Measurements from ENCODE around the gene DBI. TPM values are rescaled to one million over a fixed set of nuclear protein-coding genes. Genes with fewer than 3 reads are reported as not detected.

Gene DBI
- total RNA-seq (135 TPM), polyA plus RNA-seq (ENCODE audit: insufficient read depth, low read depth, low replicate concordance) (1,066 TPM)
- long read RNA-seq, donor 1, transcript DBI-202 (4 exons, 637 nt), result major isoform, 121 of 139 reads
- long read RNA-seq, donor 1, partial matches to known transcripts, result 13 of 139 reads
- long read RNA-seq, donor 1, other reads (novel, unspliced or antisense), result 0 of 139 reads
- long read RNA-seq, donor 2, transcript DBI-202 (4 exons, 637 nt), result major isoform, 191 of 210 reads
- long read RNA-seq, donor 2, partial matches to known transcripts, result 13 of 210 reads
- long read RNA-seq, donor 2, other reads (novel, unspliced or antisense), result 0 of 210 reads
- long read RNA-seq, donor 3, transcript DBI-202 (4 exons, 637 nt), result major isoform, 274 of 307 reads
- long read RNA-seq, donor 3, transcript DBI-204 (5 exons, 576 nt), result minor isoform, 10 of 307 reads
- long read RNA-seq, donor 3, partial matches to known transcripts, result 15 of 307 reads
- long read RNA-seq, donor 3, other reads (novel, unspliced or antisense), result 0 of 307 reads
- long read RNA-seq, donor 4, transcript DBI-202 (4 exons, 637 nt), result major isoform, 163 of 176 reads
- long read RNA-seq, donor 4, partial matches to known transcripts, result 8 of 176 reads
- long read RNA-seq, donor 4, other reads (novel, unspliced or antisense), result 0 of 176 reads
- long read RNA-seq, donor 5, transcript DBI-202 (4 exons, 637 nt), result major isoform, 11 of 12 reads
- long read RNA-seq, donor 5, partial matches to known transcripts, result 0 of 12 reads
- long read RNA-seq, donor 5, other reads (novel, unspliced or antisense), result 0 of 12 reads
- long read RNA-seq, donor 6, transcript DBI-206 (2 exons, 842 nt), result minor isoform, 8 of 421 reads
- long read RNA-seq, donor 6, transcript DBI-207 (2 exons, 784 nt), result minor isoform, 5 of 421 reads
- long read RNA-seq, donor 6, transcript DBI-202 (4 exons, 637 nt), result major isoform, 372 of 421 reads
- long read RNA-seq, donor 6, partial matches to known transcripts, result 31 of 421 reads
- long read RNA-seq, donor 6, other reads (novel, unspliced or antisense), result 0 of 421 reads
- long read RNA-seq, donor 7, transcript DBI-202 (4 exons, 637 nt), result major isoform, 74 of 85 reads
- long read RNA-seq, donor 7, partial matches to known transcripts, result 2 of 85 reads
- long read RNA-seq, donor 7, other reads (novel, unspliced or antisense), result 3 of 85 reads
- long read RNA-seq, donor 8, transcript DBI-202 (4 exons, 637 nt), result major isoform, 152 of 183 reads
- long read RNA-seq, donor 8, partial matches to known transcripts, result 23 of 183 reads
- long read RNA-seq, donor 8, other reads (novel, unspliced or antisense), result 0 of 183 reads
- long read RNA-seq, donor 9, transcript DBI-202 (4 exons, 637 nt), result major isoform, 95 of 110 reads
- long read RNA-seq, donor 9, partial matches to known transcripts, result 11 of 110 reads
- long read RNA-seq, donor 9, other reads (novel, unspliced or antisense), result 0 of 110 reads
- long read RNA-seq, donor 10, transcript DBI-202 (4 exons, 637 nt), result major isoform, 137 of 171 reads
- long read RNA-seq, donor 10, partial matches to known transcripts, result 27 of 171 reads
- long read RNA-seq, donor 10, other reads (novel, unspliced or antisense), result 0 of 171 reads

DNA sequence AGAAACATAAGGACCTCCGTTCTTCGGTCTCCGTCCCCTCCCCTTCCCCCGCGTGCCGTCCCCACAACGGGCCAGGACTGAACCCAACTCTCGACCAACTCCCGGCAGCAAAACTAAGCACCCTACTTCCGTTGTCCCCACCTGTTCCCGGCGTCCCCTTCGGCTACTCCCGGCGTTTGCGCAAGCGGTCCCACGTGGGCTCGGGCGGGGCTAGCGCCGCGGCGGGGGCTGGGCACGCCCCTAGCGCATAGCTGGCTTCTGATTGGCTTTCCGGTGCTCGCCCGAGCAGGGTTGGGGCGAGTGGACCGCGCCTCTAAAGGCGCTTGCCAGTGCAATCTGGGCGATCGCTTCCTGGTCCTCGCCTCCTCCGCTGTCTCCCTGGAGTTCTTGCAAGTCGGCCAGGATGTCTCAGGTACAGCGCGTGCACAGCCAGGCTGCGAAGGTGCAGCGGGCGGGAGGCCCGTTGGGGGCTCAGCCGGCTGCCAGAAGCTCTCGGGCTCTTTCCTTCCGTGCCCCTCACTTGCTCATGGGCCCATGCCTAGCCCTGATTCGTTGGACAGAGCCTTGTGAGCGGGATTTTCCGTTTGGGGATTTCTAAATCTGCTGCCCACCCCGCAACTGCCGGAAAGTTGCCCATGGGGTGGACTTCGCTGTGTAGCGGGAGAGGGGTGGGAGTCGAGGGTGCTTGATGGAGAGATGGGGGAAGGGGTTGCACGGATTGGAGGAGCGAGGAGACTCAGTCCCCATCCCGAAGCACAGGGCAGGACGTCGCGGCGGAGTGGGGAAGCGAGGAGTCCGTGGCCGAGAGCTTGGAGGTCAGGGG lies at the start of gene DBI, which contains the start of gene C2orf76:
TSS of gene DBI (plus strand) at position 329 of the 823 bp plus-strand sequence. CDS start at position 404, 75 bp downstream.
TSS of gene C2orf76 (minus strand) at position 186 of the 823 bp plus-strand sequence. CDS start 26,875 bp downstream, outside the sequence.
- Histone ChIP-seq H3K4me1 (ENCODE audit: control insufficient read depth in 2 of 3, insufficient read depth in 2 of 3, low read depth in 1 of 3, low read length in 3 of 3) (peaks cover 0 to 15% (median 12%) of the 10 kb centered on the region in 3 donors), H3K9me3 (ENCODE audit: control insufficient read depth in 2 of 3, insufficient read depth in 1 of 3, low read length in 3 of 3) (no peaks in the 10 kb centered on the region), H3K4me3 (ENCODE audit: low read length in 3 of 3) (peak within 1 kb of the TSS; percentile 87 to 98 (median 88)), H3K27ac (ENCODE audit: low read depth in 2 of 2, low read length in 2 of 2) (peak within 1 kb of the TSS; percentile 92 to 94), H3K9ac (ENCODE audit: low read length in 3 of 3) (peak within 1 kb of the TSS; percentile 62 to 97 (median 80)), H3K27me3 (ENCODE audit: control insufficient read depth, insufficient read depth, low read length) (no peaks in the 10 kb centered on the region), H3K36me3 (ENCODE audit: control insufficient read depth in 2 of 3, insufficient read depth in 3 of 3, low read length in 3 of 3) (peaks cover 3 to 30% (median 22%) of the 10 kb centered on the region in 3 donors)
- peak; percentile 95 to 99 (median 97) for DNase-seq
- FAIRE-seq, result no peak
- intact Hi-C loops (cut with DNase I), result no loop called here
- no peak for TF ChIP-seq CTCF (IDR thresholded peaks at IDR 0.05; ENCODE audit: borderline replicate concordance, extremely low read depth, insufficient read depth)

DNA sequence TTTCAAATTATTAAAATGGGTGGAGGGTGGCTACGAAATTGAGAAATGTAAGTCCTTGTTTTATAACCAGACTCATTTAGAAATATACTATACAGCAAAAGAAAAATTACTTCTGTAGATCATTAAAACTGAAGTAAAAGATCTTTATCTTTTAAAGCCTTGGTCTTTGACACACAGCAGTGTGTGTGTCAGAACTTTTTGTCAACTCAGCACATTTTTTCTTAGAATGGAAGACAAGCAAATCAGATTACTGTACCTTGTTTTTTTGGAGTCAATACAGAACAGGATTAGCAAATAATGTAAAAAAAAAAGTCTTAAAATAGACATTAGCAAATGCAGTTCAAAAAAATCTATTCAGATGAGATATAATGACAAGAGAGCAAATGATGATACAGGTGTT lies 49.2 kb upstream of the DBI start:
- no peak for TF ChIP-seq CTCF (IDR thresholded peaks at IDR 0.05; ENCODE audit: borderline replicate concordance, extremely low read depth, insufficient read depth)
- H3K9me3 ChIP-seq (ENCODE audit: control insufficient read depth in 2 of 3, insufficient read depth in 1 of 3, low read length in 3 of 3), result no peaks in the 10 kb centered on the region
- intact Hi-C loops (cut with DNase I), result no loop called here
- no peak overlapping the region for H3K27ac ChIP-seq (ENCODE audit: low read depth in 2 of 2, low read length in 2 of 2)
- H3K9ac ChIP-seq (ENCODE audit: low read length in 3 of 3), result no peak overlapping the region
- H3K4me3 ChIP-seq (ENCODE audit: low read length in 3 of 3), result no peak overlapping the region
- FAIRE-seq (no peak), DNase-seq (no peak)
- H3K4me1 ChIP-seq (ENCODE audit: control insufficient read depth in 2 of 3, insufficient read depth in 2 of 3, low read depth in 1 of 3, low read length in 3 of 3), result peaks cover 0 to 9% (median 0%) of the 10 kb centered on the region in 3 donors
- H3K27me3 ChIP-seq (ENCODE audit: control insufficient read depth, insufficient read depth, low read length), result no peaks in the 10 kb centered on the region
- no peaks in the 10 kb centered on the region for H3K36me3 ChIP-seq (ENCODE audit: control insufficient read depth in 2 of 3, insufficient read depth in 3 of 3, low read length in 3 of 3)

Data from kidney (tissue), 22 donors.